Measurements from ENCODE around the gene ACAP3. TPM values are rescaled to one million over a fixed set of nuclear protein-coding genes. Genes with fewer than 3 reads are reported as not detected.

The ACAP3 gene
- total and polyA plus RNA-seq, 4 donors: 2.7 to 24.8 (median 15.0) TPM

- Histone ChIP-seq H3K27ac (ENCODE audit: low read depth in 1 of 2, low read length in 2 of 2) (no peak overlapping the region), H3K4me1 (ENCODE audit: control insufficient read depth in 4 of 4, insufficient read depth in 4 of 4, low read length in 3 of 4) (peaks cover 0 to 27% (median 4%) of the 10 kb centered on the region in 4 donors), H3K4me3 (ENCODE audit: low read depth in 1 of 3, low read length in 3 of 3) (no peak overlapping the region), H3K9me3 (ENCODE audit: control insufficient read depth in 4 of 4, low read length in 3 of 4) (no peaks in the 10 kb centered on the region), H3K36me3 (ENCODE audit: control insufficient read depth in 4 of 4, insufficient read depth in 3 of 4, low read depth in 1 of 4, low read length in 3 of 4) (no peaks in the 10 kb centered on the region), H3K9ac (ENCODE audit: low read depth in 1 of 2, low read length in 2 of 2) (no peak overlapping the region), H3K27me3 (ENCODE audit: control insufficient read depth in 4 of 4, insufficient read depth in 4 of 4, low read length in 3 of 4) (peaks cover 0 to 2% (median 0%) of the 10 kb centered on the region in 4 donors)
- WGBS: 17% methylated on average over 28 of the region's 28 CpGs
- DNase-seq (ENCODE audit: low spot score): no peak
- TF ChIP-seq ATF3 (IDR thresholded peaks at IDR 0.05): no peak
- no peak for TF ChIP-seq HNF4A (conservative IDR thresholded peaks at IDR 0.05)
- no peak for TF ChIP-seq HNF4G (IDR thresholded peaks at IDR 0.05)
- no peak for TF ChIP-seq REST (IDR thresholded peaks at IDR 0.05)
Measured at GRCh38 chr1:1353389-1354151, 45.8 kb upstream of the ACAP3 start.

- Histone ChIP-seq H3K27me3 (ENCODE audit: control insufficient read depth in 4 of 4, insufficient read depth in 4 of 4, low read length in 3 of 4) (peaks cover 0 to 2% (median 0%) of the 10 kb centered on the region in 4 donors), H3K27ac (ENCODE audit: low read depth in 1 of 2, low read length in 2 of 2) (no peak overlapping the region), H3K36me3 (ENCODE audit: control insufficient read depth in 4 of 4, insufficient read depth in 3 of 4, low read depth in 1 of 4, low read length in 3 of 4) (no peaks in the 10 kb centered on the region), H3K9me3 (ENCODE audit: control insufficient read depth in 4 of 4, low read length in 3 of 4) (no peaks in the 10 kb centered on the region), H3K4me1 (ENCODE audit: control insufficient read depth in 4 of 4, insufficient read depth in 4 of 4, low read length in 3 of 4) (peaks cover 2 to 34% (median 10%) of the 10 kb centered on the region in 4 donors), H3K9ac (ENCODE audit: low read depth in 1 of 2, low read length in 2 of 2) (no peak overlapping the region), H3K4me3 (ENCODE audit: low read depth in 1 of 3, low read length in 3 of 3) (no peak overlapping the region)
- 25% methylated on average over 5 of the region's 5 CpGs for WGBS
- TF ChIP-seq JUND (IDR thresholded peaks at IDR 0.05): no peak
- TF ChIP-seq ZBTB33 (IDR thresholded peaks at IDR 0.05): no peak
- TF ChIP-seq RXRA (IDR thresholded peaks at IDR 0.05): no peak
- TF ChIP-seq ATF3 (IDR thresholded peaks at IDR 0.05): no peak
- no peak for TF ChIP-seq GABPA (IDR thresholded peaks at IDR 0.05 in 1 of 2, conservative IDR thresholded peaks at IDR 0.05 in 1 of 2)
- TF ChIP-seq RAD21 (IDR thresholded peaks at IDR 0.05): no peak
- no peak for TF ChIP-seq MAX (IDR thresholded peaks at IDR 0.05)
- no peak for TF ChIP-seq TAF1 (conservative IDR thresholded peaks at IDR 0.05)
- no peak for TF ChIP-seq NR2F2 (IDR thresholded peaks at IDR 0.05)
- no peak for TF ChIP-seq EGR1 (IDR thresholded peaks at IDR 0.05; ENCODE audit: low read depth in 2 of 2)
- DNase-seq (ENCODE audit: low spot score): no peak
Measured at GRCh38 chr1:1352786-1353388, 45.2 kb upstream of the ACAP3 start.

All from liver (tissue), 9 donors.